Liver (tissue), 9 donors: ENCODE data around the gene ARTN. TPM values are rescaled to one million over a fixed set of nuclear protein-coding genes. Genes with fewer than 3 reads are reported as not detected.

Experiments used
- DNase-seq: peaks from one replicate; pipeline ENCODE4 v3.0.0-alpha.2; 2017; ENCODE audit warnings: low spot score
- H3K27ac ChIP-seq, 2 donors: one replicate each; pipeline ENCODE4 v1.7.0; 2013; ENCODE audit warnings: inconsistent platforms in 2 of 2, low read length in 2 of 2, control low read depth in 1 of 2, low read depth in 1 of 2, mild to moderate bottlenecking in 1 of 2
- H3K27me3 ChIP-seq, 4 donors: one replicate each; pipeline versions ENCODE4 v1.6.1 to v1.7.0; 2013; ENCODE audit warnings: low read length in 3 of 4, inconsistent platforms in 1 of 4, mild to moderate bottlenecking in 1 of 4, moderate library complexity in 1 of 4; ENCODE audit not compliant: control insufficient read depth in 4 of 4, insufficient read depth in 4 of 4
- H3K36me3 ChIP-seq, 4 donors: one replicate each; pipeline versions ENCODE4 v1.6.1 to v1.7.0; 2013; ENCODE audit warnings: low read length in 3 of 4, mild to moderate bottlenecking in 3 of 4, low read depth in 1 of 4, moderate library complexity in 1 of 4; ENCODE audit not compliant: control insufficient read depth in 4 of 4, insufficient read depth in 3 of 4
- H3K4me1 ChIP-seq, 4 donors: one replicate each; pipeline versions ENCODE4 v1.6.1 to v1.7.0; 2013; ENCODE audit warnings: low read length in 3 of 4, mild to moderate bottlenecking in 3 of 4, moderate library complexity in 1 of 4; ENCODE audit not compliant: control insufficient read depth in 4 of 4, insufficient read depth in 4 of 4
- H3K4me3 ChIP-seq, 3 donors: one replicate each; pipeline versions ENCODE4 v1.6.1 to v1.7.0; 2013; ENCODE audit warnings: low read length in 3 of 3, control low read depth in 1 of 3, low read depth in 1 of 3, mild to moderate bottlenecking in 1 of 3
- H3K9ac ChIP-seq, 2 donors: one replicate each; pipeline ENCODE4 v1.7.0; 2013; ENCODE audit warnings: low read length in 2 of 2, mild to moderate bottlenecking in 2 of 2, moderate library complexity in 2 of 2, control low read depth in 1 of 2, low read depth in 1 of 2
- H3K9me3 ChIP-seq, 4 donors: one replicate each; pipeline versions ENCODE4 v1.6.1 to v1.7.0; 2013; ENCODE audit warnings: low read length in 3 of 4; ENCODE audit not compliant: control insufficient read depth in 4 of 4
- EGR1 ChIP-seq, 2 donors: IDR thresholded peaks; 2 replicates each; pipeline ENCODE4 v1.6.1; 2016 to 2018; ENCODE audit warnings: antibody characterized with exemption in 2 of 2, low read depth in 2 of 2
- GABPA ChIP-seq, 2 donors: IDR thresholded peaks in 1 of 2; conservative IDR thresholded peaks in 1 of 2; 2 replicates each; pipeline ENCODE4 v1.6.1; 2016; ENCODE audit warnings: antibody characterized with exemption in 2 of 2, mild to moderate bottlenecking in 1 of 2, moderate library complexity in 1 of 2
- HNF4A ChIP-seq, 2 donors: conservative IDR thresholded peaks; 2 replicates each; pipeline ENCODE4 v1.6.1; 2016; ENCODE audit warnings: antibody characterized with exemption in 2 of 2, mild to moderate bottlenecking in 2 of 2
- HNF4G ChIP-seq: IDR thresholded peaks from 2 replicates; pipeline ENCODE4 v1.6.1; 2016; ENCODE audit warnings: antibody characterized with exemption
- JUND ChIP-seq, 2 donors: IDR thresholded peaks; 2 replicates each; pipeline ENCODE4 v1.6.1; 2016; ENCODE audit warnings: antibody characterized with exemption in 2 of 2
- NR2F2 ChIP-seq: IDR thresholded peaks from 2 replicates; pipeline ENCODE4 v1.6.1; 2016; ENCODE audit warnings: antibody characterized with exemption
- RXRA ChIP-seq, 2 donors: IDR thresholded peaks; 2 replicates each; pipeline ENCODE4 v1.6.1; 2017 to 2018; ENCODE audit warnings: antibody characterized with exemption in 2 of 2, mild to moderate bottlenecking in 1 of 2
- SP1 ChIP-seq: IDR thresholded peaks from 2 replicates; pipeline ENCODE4 v1.6.1; 2018; ENCODE audit warnings: antibody characterized with exemption, mild to moderate bottlenecking
- TAF1 ChIP-seq: conservative IDR thresholded peaks from 2 replicates; pipeline ENCODE4 v1.6.1; 2016; ENCODE audit warnings: antibody characterized with exemption, mild to moderate bottlenecking
- WGBS: extraction: QIAGEN DNeasy Blood & Tissue Kit; methylation state at CpG from one replicate; pipeline ENCODE4 v1.1.7; 2013; 5-methylcytosine and 5-hydroxymethylcytosine counted together
- polyA plus RNA-seq, 2 donors: library from polyadenylated mRNA; stranded (reverse) in 1 of 2; unstranded in 1 of 2; fragments of 200-250 nt in 1 of 2; fragments of >200 nt in 1 of 2; fragmentation: Nextera tagmentation in 1 of 2; extraction: Ambion mirVana in 1 of 2; gene quantifications; one replicate each; pipeline versions ENCODE4 v1.2.1 to v1.2.3, GENCODE V29; 2013 to 2015
- total RNA-seq, 2 donors: library from RNA; depleted of rRNA; stranded (reverse); fragments of >200 nt; gene quantifications; one replicate each; pipeline ENCODE4 v1.2.3, GENCODE V29; 2014
- TF ChIP-seq, protein P1 (sequence below): IDR thresholded peaks from 2 replicates; pipeline ENCODE4 v1.6.1; 2016; ENCODE audit warnings: antibody characterized with exemption
- donor health status: healthy.
- donor health status: healthy.
- donor health status: healthy.
- donor health status: healthy.
- donor health status: healthy.

The ARTN gene
- total and polyA plus RNA-seq, 4 donors: 0.05 to 0.08 TPM; not detected in 2

DNA sequence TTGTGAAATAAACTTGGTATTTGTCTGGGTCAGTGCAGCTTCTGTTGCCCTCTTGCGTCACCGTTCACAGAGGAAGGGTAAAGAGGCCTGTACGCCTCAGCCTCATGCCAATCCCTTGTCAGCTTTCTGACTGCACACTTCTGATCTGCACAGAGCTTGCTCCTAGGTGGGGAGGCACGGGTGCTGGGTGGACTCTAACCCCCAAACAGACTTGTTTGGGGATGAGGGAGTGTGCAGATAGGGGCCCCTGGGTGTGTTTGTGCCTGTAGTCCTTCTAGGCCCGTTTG is 44.6 kb downstream of the ARTN start:
- Histone ChIP-seq H3K4me1 (peaks cover 9 to 58% (median 45%) of the 10 kb centered on the region in 4 donors), H3K27ac (peak overlapping the region; percentile 43 to 72), H3K9me3 (no peaks in the 10 kb centered on the region), H3K9ac (no peak overlapping the region), H3K36me3 (peaks cover 0 to 13% (median 8%) of the 10 kb centered on the region in 4 donors), H3K27me3 (no peaks in the 10 kb centered on the region), H3K4me3 (peak overlapping the region in 1 of 3 donors; percentile 75)
- DNase-seq: no peak
- TF ChIP-seq EGR1 (IDR thresholded peaks at IDR 0.05; ENCODE audit: low read depth in 2 of 2): peak in 1 of 2 donors; percentile 19
- TF ChIP-seq JUND (IDR thresholded peaks at IDR 0.05): no peak
- peak; percentile 29 for TF ChIP-seq SP1
- TF ChIP-seq HNF4A (conservative IDR thresholded peaks at IDR 0.05): peak; percentile 47 to 53
- TF ChIP-seq NR2F2: no peak
- peak in 1 of 2 donors; percentile 38 for TF ChIP-seq RXRA (IDR thresholded peaks at IDR 0.05)
- 27% methylated on average over 5 of the region's 5 CpGs for WGBS

DNA sequence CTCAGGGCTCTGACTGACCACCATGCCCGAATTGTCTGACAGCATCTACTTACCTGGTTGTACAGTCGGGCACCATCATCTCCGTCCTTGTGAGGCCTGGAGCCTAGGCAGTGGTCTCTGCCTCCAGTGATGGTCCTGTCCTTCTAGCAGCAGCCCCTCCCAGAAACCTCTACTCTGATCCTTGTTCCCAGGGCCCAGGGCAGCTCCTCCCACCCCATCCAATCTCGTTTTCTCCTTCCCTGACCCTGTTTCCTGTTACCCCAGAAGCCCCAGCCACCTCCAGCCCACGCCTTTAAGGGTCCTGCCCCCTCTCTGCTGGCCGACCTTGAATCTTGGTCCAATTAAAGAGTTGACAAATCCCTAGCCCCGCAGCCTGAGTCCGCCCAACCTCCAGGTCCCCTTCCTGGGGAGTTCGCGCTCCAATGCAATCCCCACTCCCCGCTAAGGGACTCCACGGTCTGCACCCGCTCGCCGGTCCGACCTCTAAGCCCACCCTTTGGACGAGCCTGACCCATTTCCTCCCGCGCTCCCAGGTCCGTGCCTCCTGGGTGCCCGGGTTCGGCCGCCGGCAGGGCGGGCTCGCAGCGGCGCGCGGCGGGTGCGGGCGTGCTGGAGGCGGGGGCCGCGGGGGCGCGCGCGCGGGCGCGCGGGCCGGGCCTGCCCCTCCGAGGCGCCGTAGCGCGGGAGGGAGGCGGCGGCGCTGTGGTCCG is 45.1 kb downstream of the ARTN start, which contains the start of gene B4GALT2:
B4GALT2 (plus strand) TSS at position 660 of the 710 bp plus-strand sequence. CDS start 1,951 bp downstream, outside the sequence.
- Histone ChIP-seq H3K9ac (peak within 1 kb of the TSS in 1 of 2 donors; percentile 30), H3K27ac (peak within 1 kb of the TSS; percentile 48 to 72)
- 4% methylated on average over 54 of the region's 54 CpGs for WGBS

DNA sequence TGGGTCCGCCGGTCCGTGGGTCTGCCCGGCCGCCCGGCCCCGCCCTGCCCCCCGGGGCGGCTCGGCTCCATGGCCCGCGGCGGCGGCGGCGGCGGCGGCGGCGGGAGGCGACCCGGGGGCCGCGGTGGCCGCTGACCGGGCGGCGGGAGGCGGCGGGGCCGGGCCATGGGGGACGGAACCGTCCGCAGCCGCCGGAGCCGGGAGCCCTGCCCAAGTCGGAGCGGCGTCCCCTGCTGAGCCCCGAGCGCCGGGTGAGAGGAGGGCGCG is 45.6 kb downstream of the ARTN start:
- DNase-seq: no peak
- peaks cover 7 to 51% (median 38%) of the 10 kb centered on the region in 4 donors for H3K4me1 ChIP-seq

More for the DNA sequence above, 45.1 kb downstream of the ARTN start, which contains the start of gene B4GALT2:
- peak within 1 kb of the TSS; percentile 39 to 75 (median 45) for H3K4me3 ChIP-seq
- no peaks in the 10 kb centered on the region for H3K27me3 ChIP-seq
- peaks cover 9 to 56% (median 43%) of the 10 kb centered on the region in 4 donors for H3K4me1 ChIP-seq
- TF ChIP-seq HNF4G: no peak
- TF ChIP-seq JUND (IDR thresholded peaks at IDR 0.05): no peak
- peak; percentile 59 for DNase-seq
- no peaks in the 10 kb centered on the region for H3K9me3 ChIP-seq
- peaks cover 0 to 13% (median 8%) of the 10 kb centered on the region in 4 donors for H3K36me3 ChIP-seq

DNA sequence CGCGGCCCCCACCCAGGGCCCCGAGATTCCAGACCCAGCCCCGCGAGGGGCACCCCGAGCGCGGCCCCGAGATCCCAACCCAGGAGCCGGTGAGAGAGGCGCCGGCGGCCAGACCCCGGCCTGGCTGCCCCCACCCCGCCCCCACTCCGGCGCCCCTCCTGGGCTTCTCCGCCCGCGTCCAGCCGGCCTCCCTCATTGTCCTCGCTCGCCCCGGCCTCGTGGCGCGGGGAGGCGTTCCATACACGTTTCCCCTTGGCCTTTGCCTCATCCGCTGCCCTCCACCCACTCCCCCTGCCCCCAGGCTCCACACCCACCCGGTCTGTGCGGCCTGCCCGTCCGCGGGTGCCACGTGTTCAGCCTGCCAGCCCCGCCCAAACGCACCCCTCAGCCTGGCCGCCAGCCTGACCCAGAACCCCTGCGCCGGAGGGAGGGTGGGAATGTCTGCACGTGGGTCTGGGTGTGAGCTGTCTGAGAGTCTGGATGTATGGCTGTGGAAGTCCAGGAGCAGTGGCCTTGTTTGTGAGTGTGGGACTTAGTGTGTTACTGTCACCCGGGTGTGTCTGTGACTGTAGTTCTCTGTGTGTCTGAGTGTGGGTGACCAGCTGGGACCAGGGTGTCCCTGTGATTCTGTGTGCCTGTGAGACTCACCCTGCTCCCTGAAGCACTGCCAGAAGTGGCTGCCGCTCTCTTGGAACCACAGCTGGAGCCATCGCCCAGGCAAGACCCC is 46.1 kb downstream of the ARTN start:
- no peak for TF ChIP-seq SP1
- H3K27me3 ChIP-seq: no peaks in the 10 kb centered on the region
- peak overlapping the region; percentile 38 to 48 for H3K27ac ChIP-seq
- H3K4me3 ChIP-seq: peak overlapping the region; percentile 39 to 75 (median 45)
- WGBS: 4% methylated on average over 45 of the region's 45 CpGs
- no peaks in the 10 kb centered on the region for H3K9me3 ChIP-seq
- H3K36me3 ChIP-seq: peaks cover 0 to 13% (median 8%) of the 10 kb centered on the region in 4 donors
- peak overlapping the region in 1 of 2 donors; percentile 30 for H3K9ac ChIP-seq
- DNase-seq: peak; percentile 68
- peaks cover 7 to 47% (median 36%) of the 10 kb centered on the region in 4 donors for H3K4me1 ChIP-seq

More for the DNA sequence above, 45.6 kb downstream of the ARTN start:
- peaks cover 0 to 13% (median 8%) of the 10 kb centered on the region in 4 donors for H3K36me3 ChIP-seq
- H3K4me3 ChIP-seq: peak overlapping the region in 2 of 3 donors; percentile 39 to 75
- no peaks in the 10 kb centered on the region for H3K27me3 ChIP-seq
- H3K9me3 ChIP-seq: no peaks in the 10 kb centered on the region
- H3K27ac ChIP-seq: peak overlapping the region in 1 of 2 donors; percentile 38
- TF ChIP-seq, protein P1, sequence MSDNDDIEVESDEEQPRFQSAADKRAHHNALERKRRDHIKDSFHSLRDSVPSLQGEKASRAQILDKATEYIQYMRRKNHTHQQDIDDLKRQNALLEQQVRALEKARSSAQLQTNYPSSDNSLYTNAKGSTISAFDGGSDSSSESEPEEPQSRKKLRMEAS: no peak
- TF ChIP-seq HNF4G (no peak), GABPA (IDR thresholded peaks at IDR 0.05 in 1 of 2, conservative IDR thresholded peaks at IDR 0.05 in 1 of 2) (no peak), TAF1 (no peak), HNF4A (conservative IDR thresholded peaks at IDR 0.05) (no peak)
- under 1% methylated on average over 43 of the region's 45 CpGs for WGBS
- no peak overlapping the region for H3K9ac ChIP-seq
